HG03196 (cell line): Measurements from ENCODE around the gene GANAB.
A peak's percentile ranks its signal among the peaks of the same experiment; 100 is the strongest.
"Not testable (repeated sequence)": the region's sequence is repeated elsewhere in the genome, so short reads cannot be mapped to it uniquely, and the experiment has no call there.

Experiments used
- ATAC-seq: cut with Tn5 transposase; IDR thresholded peaks from one replicate; pipeline ENCODE4 v1.9.1; 2021; ENCODE audit not compliant: unreplicated experiment

The GANAB gene

GRCh38 chr11:62621567-62622470 is 24.6 kb downstream of the GANAB start, which contains the start of gene B3GAT3:
Gene B3GAT3, minus strand, starts transcription at chr11:62621986. Its CDS starts 39 bp downstream, at chr11:62621947.
- ATAC-seq, result peak; percentile 90

GRCh38 chr11:62621027-62621566 is 25.3 kb downstream of the GANAB start:
- ATAC-seq, result no peak

GRCh38 chr11:62616957-62617356 is 29.5 kb downstream of the GANAB start:
- not testable (repeated sequence) for ATAC-seq

GRCh38 chr11:62615521-62615920 is 30.9 kb downstream of the GANAB start:
- no peak for ATAC-seq

- no peak for ATAC-seq
Measured at GRCh38 chr11:62614275-62614674, 32.1 kb downstream of the GANAB start.

- ATAC-seq, result peak; percentile 0
Measured at GRCh38 chr11:62613291-62613778, 33.1 kb downstream of the GANAB start.

GRCh38 chr11:62612366-62613290 is 33.8 kb downstream of the GANAB start, which contains the start of the genes EML3 and ROM1:
Gene EML3, minus strand, starts transcription at chr11:62612775. Its CDS starts 318 bp downstream, at chr11:62612457.
Gene ROM1, plus strand, starts transcription at chr11:62613257. Its CDS starts 25 bp downstream, at chr11:62613282.
- ATAC-seq, result peak; percentile 49

- ATAC-seq, result peak; percentile 8
Measured at GRCh38 chr11:62611705-62612365, 34.6 kb downstream of the GANAB start.

GRCh38 chr11:62610814-62611704 is 35.4 kb downstream of the GANAB start:
- no peak for ATAC-seq

- ATAC-seq, result no peak
Measured at GRCh38 chr11:62610403-62610802, 36.0 kb downstream of the GANAB start.

GRCh38 chr11:62608776-62609175 is 37.6 kb downstream of the GANAB start:
- no peak for ATAC-seq

- ATAC-seq, result no peak
Measured at GRCh38 chr11:62607714-62608113, 38.7 kb downstream of the GANAB start.

- ATAC-seq, result no peak
Measured at GRCh38 chr11:62605902-62606301, 40.5 kb downstream of the GANAB start.

GRCh38 chr11:62605467-62605866 is 40.9 kb downstream of the GANAB start:
- ATAC-seq, result no peak

GRCh38 chr11:62604460-62605120 is 41.8 kb downstream of the GANAB start:
- no peak for ATAC-seq

GRCh38 chr11:62603776-62604299 is 42.6 kb downstream of the GANAB start:
- ATAC-seq, result no peak

GRCh38 chr11:62603072-62603408 is 43.4 kb downstream of the GANAB start:
- ATAC-seq, result no peak
